OCI-LY7 (cell line): Measurements from ENCODE around the gene SLC10A3. TPM values are rescaled to one million over a fixed set of nuclear protein-coding genes. Genes with fewer than 3 reads are reported as not detected.

Source experiments
- BruUV-seq: library from RNA; stranded (reverse); fragments of 400-500 nt; replicated peaks from 2 replicates; lab custom pipeline; 2021; lab: Mats Ljungman, UMichigan
- CTCF ChIA-PET: fragments of 300-600 bp; sonication (Branson Sonifier 250); formaldehyde crosslinking; loops from one replicate; lab custom pipeline; 2022; ENCODE audit warnings: antibody characterized with exemption; ENCODE audit not compliant: unreplicated experiment; lab: Charles Lee
- POLR2A ChIA-PET: fragments of 300-600 bp; sonication (Branson Sonifier 250); formaldehyde crosslinking; loops from one replicate; lab custom pipeline; 2022; ENCODE audit warnings: antibody characterized with exemption; lab: Charles Lee
- DNase-seq: peaks from one replicate; pipeline ENCODE4 v3.0.0-alpha.2; 2015; ENCODE audit warnings: low spot score
- H2AFZ ChIP-seq: fragments of 200-600 bp; sonication (generic), shearing (Covaris generic); 2 replicates; pipeline ENCODE4 v1.6.1; 2014; ENCODE audit warnings: mild to moderate bottlenecking, antibody characterized with exemption, low read length, moderate library complexity
- H3K27ac ChIP-seq: fragments of 200-600 bp; sonication (generic); 2 replicates; pipeline ENCODE4 v1.5.1; 2014; ENCODE audit warnings: mixed run types, low read depth, mild to moderate bottlenecking, moderate library complexity, low read length, inconsistent platforms; ENCODE audit not compliant: poor library complexity, severe bottlenecking
- H3K36me3 ChIP-seq: fragments of 200-600 bp; sonication (generic); 2 replicates; pipeline ENCODE4 v1.6.1; 2014; ENCODE audit warnings: mild to moderate bottlenecking, antibody characterized with exemption, low read length, moderate library complexity, mixed read lengths; ENCODE audit not compliant: insufficient read depth
- H3K4me1 ChIP-seq: fragments of 200-600 bp; sonication (generic); 2 replicates; pipeline ENCODE4 v1.5.1; 2014; ENCODE audit warnings: mild to moderate bottlenecking, low read length; ENCODE audit not compliant: insufficient read depth, poor library complexity, severe bottlenecking
- H3K4me2 ChIP-seq: fragments of 200-600 bp; sonication (generic); 2 replicates; pipeline ENCODE4 v1.6.1; 2014; ENCODE audit warnings: mild to moderate bottlenecking, low read length
- H3K4me3 ChIP-seq: fragments of 200-600 bp; sonication (generic); 2 replicates; pipeline ENCODE4 v1.5.1; 2014; ENCODE audit warnings: mild to moderate bottlenecking, low read depth, low read length; ENCODE audit not compliant: poor library complexity, severe bottlenecking
- H3K79me2 ChIP-seq: fragments of 200-600 bp; sonication (generic); 2 replicates; pipeline ENCODE4 v1.6.1; 2016; ENCODE audit warnings: low read depth, mild to moderate bottlenecking, low read length, moderate library complexity, mixed read lengths; ENCODE audit not compliant: insufficient read depth
- H3K9me2 ChIP-seq: fragments of 200-600 bp; sonication (generic); 2 replicates; pipeline ENCODE4 v1.6.1; 2016; ENCODE audit warnings: mild to moderate bottlenecking, low read length, mixed read lengths; ENCODE audit not compliant: insufficient read depth
- H3K9me3 ChIP-seq: fragments of 200-600 bp; sonication (generic); 2 replicates; pipeline ENCODE4 v1.6.1; 2014; ENCODE audit warnings: mild to moderate bottlenecking, mixed run types, low read length, mixed read lengths
- H4K20me1 ChIP-seq: fragments of 200-600 bp; sonication (generic); 2 replicates; pipeline ENCODE4 v1.6.1; 2014; ENCODE audit warnings: mild to moderate bottlenecking, antibody characterized with exemption, low read length, moderate library complexity, mixed read lengths; ENCODE audit not compliant: insufficient read depth
- EZH2phosphoT487 ChIP-seq: fragments of 200-600 bp; sonication (generic); IDR thresholded peaks from 2 replicates; pipeline ENCODE4 v1.6.1; 2018; ENCODE audit warnings: low read depth, borderline replicate concordance, mild to moderate bottlenecking, mixed run types, antibody characterized with exemption, low read length, moderate library complexity, mixed read lengths
- intact Hi-C: fragments of 100-400 bp; cut with micrococcal nuclease; formaldehyde crosslinking; loops from one replicate; pipeline ENCODE4 v1.10.0; 2022; ENCODE audit not compliant: unreplicated experiment
- total RNA-seq, 2 experiments: library from RNA; depleted of rRNA in 1 of 2; stranded (reverse); fragments of >200 nt in 1 of 2; shearing (Covaris generic) in 1 of 2; gene quantifications; 2 replicates each; pipeline ENCODE4 v1.2.3, GENCODE V29; 2014 to 2022
- TF ChIP-seq, protein P1 (sequence below): fragments of 200-600 bp; sonication (generic); conservative IDR thresholded peaks from 2 replicates; pipeline ENCODE4 v1.5.1; 2014; ENCODE audit warnings: mild to moderate bottlenecking, antibody characterized with exemption, low read length, moderate library complexity, mixed read lengths

The SLC10A3 gene
- total RNA-seq, 2 experiments from 2014 or later = 14.1 to 15.6 TPM

- no peak overlapping the region for H3K27ac ChIP-seq
- H3K79me2 ChIP-seq = no peaks in the 10 kb centered on the region
- no peak overlapping the region for H2AFZ ChIP-seq
- H3K9me3 ChIP-seq = no peaks in the 10 kb centered on the region
- CTCF ChIA-PET = interaction anchor here (0.5 kb wide), 1 partner anchor 27 kb away, joined by 3 read pairs; no protein-coding TSS in a partner anchor
- TF ChIP-seq, protein P1, sequence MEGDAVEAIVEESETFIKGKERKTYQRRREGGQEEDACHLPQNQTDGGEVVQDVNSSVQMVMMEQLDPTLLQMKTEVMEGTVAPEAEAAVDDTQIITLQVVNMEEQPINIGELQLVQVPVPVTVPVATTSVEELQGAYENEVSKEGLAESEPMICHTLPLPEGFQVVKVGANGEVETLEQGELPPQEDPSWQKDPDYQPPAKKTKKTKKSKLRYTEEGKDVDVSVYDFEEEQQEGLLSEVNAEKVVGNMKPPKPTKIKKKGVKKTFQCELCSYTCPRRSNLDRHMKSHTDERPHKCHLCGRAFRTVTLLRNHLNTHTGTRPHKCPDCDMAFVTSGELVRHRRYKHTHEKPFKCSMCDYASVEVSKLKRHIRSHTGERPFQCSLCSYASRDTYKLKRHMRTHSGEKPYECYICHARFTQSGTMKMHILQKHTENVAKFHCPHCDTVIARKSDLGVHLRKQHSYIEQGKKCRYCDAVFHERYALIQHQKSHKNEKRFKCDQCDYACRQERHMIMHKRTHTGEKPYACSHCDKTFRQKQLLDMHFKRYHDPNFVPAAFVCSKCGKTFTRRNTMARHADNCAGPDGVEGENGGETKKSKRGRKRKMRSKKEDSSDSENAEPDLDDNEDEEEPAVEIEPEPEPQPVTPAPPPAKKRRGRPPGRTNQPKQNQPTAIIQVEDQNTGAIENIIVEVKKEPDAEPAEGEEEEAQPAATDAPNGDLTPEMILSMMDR = no peak
- no peak for TF ChIP-seq EZH2phosphoT487
- no peak for DNase-seq
- intact Hi-C loops = no loop called here
- POLR2A ChIA-PET = no interaction called here
- no peaks in the 10 kb centered on the region for H4K20me1 ChIP-seq
- H3K4me2 ChIP-seq = no peak overlapping the region
- peaks cover 13% of the 10 kb centered on the region for H3K4me1 ChIP-seq
- no peak overlapping the region for H3K4me3 ChIP-seq
- no peaks in the 10 kb centered on the region for H3K9me2 ChIP-seq
- no TSS peak for BruUV-seq
- peaks cover 9% of the 10 kb centered on the region for H3K36me3 ChIP-seq
Measured at GRCh38 chrX:154513716-154514115, 23.3 kb upstream of the SLC10A3 start.

DNA sequence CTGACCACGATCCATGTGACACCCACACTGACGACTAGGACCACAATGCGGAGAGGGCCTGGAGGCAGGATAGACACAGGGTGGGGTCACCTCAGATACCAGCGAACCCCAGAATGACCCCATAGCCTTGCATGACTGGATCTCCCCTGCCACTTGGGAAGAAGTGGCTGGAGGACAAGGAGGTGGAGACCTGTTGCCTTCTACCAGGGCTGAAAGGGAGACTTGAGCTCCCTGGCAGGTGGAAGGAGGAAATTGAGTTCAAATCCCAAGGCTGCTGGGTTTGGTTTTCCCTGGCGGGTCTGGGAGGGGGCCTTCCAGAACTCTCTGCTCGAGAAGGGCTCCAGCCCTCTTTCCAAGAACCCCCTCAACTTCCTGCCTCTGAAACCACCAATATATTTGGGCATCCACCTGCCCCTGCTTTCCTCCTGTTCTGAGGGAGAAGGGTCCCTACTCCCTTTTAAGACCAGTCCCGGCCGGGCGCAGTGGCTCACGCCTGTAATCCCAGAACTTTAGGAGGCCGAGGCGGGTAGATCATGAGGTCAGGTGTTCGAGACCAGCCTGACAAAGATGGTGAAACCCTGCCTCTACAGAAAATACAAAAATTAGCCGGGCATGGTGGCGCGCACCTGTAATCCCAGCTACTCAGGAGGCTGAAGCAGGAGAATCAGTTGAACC, 22.6 kb upstream of the SLC10A3 start:
- H3K9me3 ChIP-seq = no peaks in the 10 kb centered on the region
- POLR2A ChIA-PET = no interaction called here

More for the DNA sequence above, 22.6 kb upstream of the SLC10A3 start:
- Histone ChIP-seq H2AFZ (no peak overlapping the region), H3K4me3 (no peak overlapping the region), H4K20me1 (no peaks in the 10 kb centered on the region), H3K4me1 (peaks cover 13% of the 10 kb centered on the region), H3K4me2 (no peak overlapping the region), H3K79me2 (no peaks in the 10 kb centered on the region), H3K9me2 (no peaks in the 10 kb centered on the region), H3K36me3 (peaks cover 9% of the 10 kb centered on the region), H3K27ac (no peak overlapping the region)
- TF ChIP-seq, protein P1 = no peak
- TF ChIP-seq EZH2phosphoT487 = no peak
- no TSS peak for BruUV-seq
- CTCF ChIA-PET = interaction anchor here (0.5 kb wide), 1 partner anchor 26 kb away, joined by 3 read pairs; no protein-coding TSS in a partner anchor
- no peak for DNase-seq
- intact Hi-C loops = no loop called here
